Measurements from ENCODE around the gene GART.

DNA sequence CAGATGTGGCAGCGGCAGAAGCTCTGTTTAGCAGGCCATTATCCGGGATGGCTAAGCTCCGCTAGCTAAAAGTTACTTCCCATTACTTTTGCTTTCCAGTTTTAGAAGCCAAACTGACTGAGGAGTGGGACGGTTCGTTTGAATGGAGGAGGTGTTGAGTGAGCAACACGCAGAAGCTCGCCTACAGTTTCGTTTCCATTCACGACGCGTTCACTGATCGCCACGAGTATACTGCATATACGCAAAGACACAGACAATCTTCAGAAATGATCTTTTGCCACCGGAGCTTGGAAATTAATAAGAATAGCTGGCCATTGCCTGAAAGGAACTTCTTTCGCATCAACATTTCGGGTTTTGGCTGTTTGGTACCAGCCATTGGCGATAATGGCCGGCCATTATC, 15.5 kb upstream of the GART start:
- TF ChIP-seq, protein P1, sequence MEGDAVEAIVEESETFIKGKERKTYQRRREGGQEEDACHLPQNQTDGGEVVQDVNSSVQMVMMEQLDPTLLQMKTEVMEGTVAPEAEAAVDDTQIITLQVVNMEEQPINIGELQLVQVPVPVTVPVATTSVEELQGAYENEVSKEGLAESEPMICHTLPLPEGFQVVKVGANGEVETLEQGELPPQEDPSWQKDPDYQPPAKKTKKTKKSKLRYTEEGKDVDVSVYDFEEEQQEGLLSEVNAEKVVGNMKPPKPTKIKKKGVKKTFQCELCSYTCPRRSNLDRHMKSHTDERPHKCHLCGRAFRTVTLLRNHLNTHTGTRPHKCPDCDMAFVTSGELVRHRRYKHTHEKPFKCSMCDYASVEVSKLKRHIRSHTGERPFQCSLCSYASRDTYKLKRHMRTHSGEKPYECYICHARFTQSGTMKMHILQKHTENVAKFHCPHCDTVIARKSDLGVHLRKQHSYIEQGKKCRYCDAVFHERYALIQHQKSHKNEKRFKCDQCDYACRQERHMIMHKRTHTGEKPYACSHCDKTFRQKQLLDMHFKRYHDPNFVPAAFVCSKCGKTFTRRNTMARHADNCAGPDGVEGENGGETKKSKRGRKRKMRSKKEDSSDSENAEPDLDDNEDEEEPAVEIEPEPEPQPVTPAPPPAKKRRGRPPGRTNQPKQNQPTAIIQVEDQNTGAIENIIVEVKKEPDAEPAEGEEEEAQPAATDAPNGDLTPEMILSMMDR (IDR thresholded peaks at IDR 0.05; ENCODE audit: low read length), result no peak
- no peak for TF ChIP-seq EZH2 (IDR thresholded peaks at IDR 0.05; ENCODE audit: borderline replicate concordance, low read length)
